Measurements from ENCODE around the gene AK8.

The AK8 gene

DNA sequence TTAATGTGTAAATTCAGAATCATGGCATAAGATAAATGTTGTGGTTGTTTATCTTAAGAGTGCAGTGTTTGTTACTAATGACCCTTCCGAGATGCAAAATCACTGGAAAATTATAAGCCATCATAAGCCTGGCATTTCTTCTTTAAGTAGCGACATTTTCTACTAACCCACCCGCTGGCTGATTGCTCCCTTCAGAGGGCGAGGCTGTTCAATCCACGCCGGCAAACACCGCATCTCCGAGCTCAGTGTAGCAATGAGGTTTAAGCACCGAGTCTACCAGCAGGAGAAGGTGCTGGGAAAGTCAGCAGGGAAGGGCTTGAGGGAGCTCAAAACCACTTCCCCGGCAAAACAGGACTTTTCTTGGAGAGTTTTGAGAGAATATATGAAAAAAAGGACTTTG, 52.7 kb downstream of the AK8 start:
- no peak for DNase-seq

DNA sequence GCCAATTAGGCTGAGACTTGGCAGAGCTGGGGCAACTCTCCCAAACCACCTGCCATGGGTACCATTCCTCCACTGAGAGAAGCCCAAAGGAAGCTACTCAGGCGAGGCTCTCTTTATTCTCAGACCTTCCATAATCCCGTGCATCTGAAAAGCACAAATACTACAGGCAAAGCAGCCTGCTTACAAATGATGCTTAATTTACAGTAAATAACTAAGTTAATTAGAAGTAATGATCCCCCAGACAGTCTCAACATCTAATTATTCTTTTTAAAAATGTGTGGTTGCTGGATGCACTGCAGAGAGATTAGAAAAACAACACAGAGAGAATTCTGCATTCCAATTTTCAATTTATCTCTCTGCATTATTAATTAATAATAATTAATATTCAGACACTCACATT, 53.1 kb downstream of the AK8 start:
- DNase-seq, result no peak

DNA sequence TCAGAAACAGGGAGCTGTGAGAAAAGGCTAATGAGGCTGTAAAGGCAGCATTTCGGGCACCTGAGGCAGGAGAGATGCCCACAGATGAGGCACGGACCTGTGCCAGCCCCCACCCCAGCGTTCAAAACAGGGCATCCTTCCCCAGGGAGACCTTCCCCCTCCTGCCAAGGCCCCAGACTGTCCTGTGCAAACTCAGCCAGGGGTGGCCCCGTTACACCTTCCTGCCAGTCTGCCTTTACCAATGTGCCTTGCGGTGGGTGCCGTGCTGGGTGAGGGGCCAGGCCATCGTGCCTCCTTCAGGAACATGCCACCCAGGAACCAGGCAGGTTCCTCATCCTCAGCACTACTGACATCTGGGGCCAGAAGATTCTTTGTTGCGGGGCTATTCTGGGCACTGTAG, 53.9 kb downstream of the AK8 start:
- no peak for DNase-seq

DNA sequence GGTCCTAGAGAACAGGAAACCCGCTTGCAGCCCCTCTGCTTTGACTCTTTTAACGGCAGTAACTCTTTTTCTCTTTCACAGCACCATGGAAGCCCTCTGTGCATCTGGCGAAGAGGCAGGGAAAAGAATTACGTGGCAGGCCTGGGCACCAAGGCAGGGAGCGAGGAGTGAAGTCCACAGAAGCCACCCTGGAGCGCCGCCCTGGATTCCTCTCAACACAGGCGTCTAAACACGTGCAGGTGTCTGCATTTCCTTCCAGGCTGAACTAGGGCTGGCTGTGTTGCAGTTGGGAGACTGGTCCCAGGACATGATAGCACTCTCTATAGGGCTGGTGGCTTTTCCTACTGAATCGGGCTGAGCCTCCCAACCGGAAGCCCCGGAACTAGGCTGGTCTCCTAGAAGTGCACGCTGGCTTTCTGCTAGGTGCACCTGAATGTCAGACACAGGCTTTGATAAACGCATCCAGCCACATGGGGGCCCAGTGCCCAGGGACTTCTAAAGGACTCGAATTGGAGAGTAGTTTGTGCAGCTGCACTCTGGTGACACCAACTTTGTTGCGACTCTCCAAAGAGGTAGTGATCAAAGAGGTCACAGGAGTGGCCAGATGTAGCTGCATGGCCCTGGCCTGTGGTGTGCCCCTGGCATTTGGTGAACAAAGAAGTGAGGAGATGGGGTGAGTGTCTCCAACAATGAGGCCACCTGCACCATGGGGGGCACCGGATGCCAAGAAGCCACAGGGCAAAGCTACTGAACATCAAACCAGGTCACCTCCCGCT, 54.5 kb downstream of the AK8 start:
- DNase-seq, result no peak

GRCh38 chr9:132820169-132820944, 57.7 kb downstream of the AK8 start:
- no peak for DNase-seq

DNA sequence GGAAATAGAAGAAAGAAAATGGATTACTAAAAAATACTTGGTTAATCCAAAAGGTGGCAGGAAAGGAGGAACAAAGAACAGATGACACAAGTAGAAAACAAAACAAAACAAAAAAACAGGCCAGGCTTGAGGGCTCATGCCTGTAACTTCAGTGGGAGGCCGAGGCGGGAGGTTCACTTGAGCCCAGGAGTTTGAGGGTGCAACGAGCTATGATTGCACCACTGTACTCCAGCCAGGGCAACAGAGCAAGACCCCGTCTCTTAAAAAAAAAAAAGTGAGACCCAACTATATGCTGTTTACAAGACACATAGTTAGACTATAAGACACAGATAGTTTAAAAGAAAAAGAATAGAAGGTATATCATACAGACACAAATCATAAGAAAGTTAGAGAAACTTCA, 59.5 kb downstream of the AK8 start:
- no peak for DNase-seq

GRCh38 chr9:132814937-132815336, 63.1 kb downstream of the AK8 start:
- DNase-seq, result no peak

DNA sequence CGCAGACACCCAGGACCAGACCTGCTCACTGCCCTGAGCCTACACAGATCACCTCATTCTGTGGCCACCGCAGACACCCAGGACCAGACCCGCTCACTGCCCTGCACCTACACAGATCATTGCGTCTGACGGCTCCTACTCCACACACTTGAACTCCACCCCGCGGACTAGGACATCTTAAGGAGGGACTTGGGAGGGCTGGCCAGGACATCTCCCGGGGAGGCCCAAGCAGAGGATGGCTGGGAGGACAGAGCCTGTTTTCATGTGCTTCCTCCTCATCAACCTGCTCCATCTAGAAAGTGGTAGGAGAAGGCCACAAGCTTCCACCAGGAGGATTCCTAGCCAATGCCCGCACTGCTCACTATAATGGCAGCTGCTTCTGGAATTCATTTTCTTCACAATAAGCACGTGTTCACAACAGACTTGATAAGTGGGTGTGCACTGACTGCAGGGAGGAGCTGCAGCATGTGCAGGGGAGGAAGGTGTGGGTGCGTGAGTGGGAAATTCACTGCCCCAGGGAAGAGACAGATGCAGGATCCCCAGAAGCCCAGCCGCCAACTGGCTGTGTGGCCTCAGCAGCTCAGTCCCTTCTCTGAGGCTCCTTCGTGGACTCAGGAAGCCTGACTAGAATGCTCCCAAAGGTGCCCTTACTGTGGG, 64.8 kb downstream of the AK8 start:
- no peak for DNase-seq

GRCh38 chr9:132811985-132812384, 66.1 kb downstream of the AK8 start:
- DNase-seq, result no peak

- no peak for DNase-seq
Observed at GRCh38 chr9:132810314-132810713, 67.8 kb downstream of the AK8 start.

GRCh38 chr9:132809677-132810271, 68.3 kb downstream of the AK8 start:
- DNase-seq, result no peak

- no peak for DNase-seq
Observed at GRCh38 chr9:132808645-132809044, 69.4 kb downstream of the AK8 start.

GRCh38 chr9:132806723-132807421, 71.2 kb downstream of the AK8 start:
- DNase-seq, result peak; percentile 20

DNA sequence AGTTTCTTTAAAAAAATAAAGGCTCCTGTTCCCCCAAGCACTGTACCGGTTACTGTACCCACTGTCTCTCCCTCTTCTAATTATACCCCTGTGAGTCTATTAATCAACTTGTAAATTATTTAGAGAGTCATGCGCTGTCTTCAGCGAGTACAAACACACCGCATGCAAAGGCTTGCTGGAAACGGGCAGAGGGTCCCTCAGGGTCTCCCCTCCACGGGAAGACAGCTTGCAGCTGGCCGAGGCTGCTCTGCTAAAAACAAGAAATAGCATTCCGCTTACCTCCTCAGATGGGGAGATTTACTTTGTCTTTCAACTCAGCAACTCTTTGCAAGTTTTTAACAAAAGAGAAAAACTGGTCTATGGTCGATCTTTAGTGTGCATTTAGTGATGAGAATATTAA, 71.8 kb downstream of the AK8 start:
- no peak for DNase-seq

GRCh38 chr9:132804576-132805295, 73.3 kb downstream of the AK8 start:
- no peak for DNase-seq

DNA sequence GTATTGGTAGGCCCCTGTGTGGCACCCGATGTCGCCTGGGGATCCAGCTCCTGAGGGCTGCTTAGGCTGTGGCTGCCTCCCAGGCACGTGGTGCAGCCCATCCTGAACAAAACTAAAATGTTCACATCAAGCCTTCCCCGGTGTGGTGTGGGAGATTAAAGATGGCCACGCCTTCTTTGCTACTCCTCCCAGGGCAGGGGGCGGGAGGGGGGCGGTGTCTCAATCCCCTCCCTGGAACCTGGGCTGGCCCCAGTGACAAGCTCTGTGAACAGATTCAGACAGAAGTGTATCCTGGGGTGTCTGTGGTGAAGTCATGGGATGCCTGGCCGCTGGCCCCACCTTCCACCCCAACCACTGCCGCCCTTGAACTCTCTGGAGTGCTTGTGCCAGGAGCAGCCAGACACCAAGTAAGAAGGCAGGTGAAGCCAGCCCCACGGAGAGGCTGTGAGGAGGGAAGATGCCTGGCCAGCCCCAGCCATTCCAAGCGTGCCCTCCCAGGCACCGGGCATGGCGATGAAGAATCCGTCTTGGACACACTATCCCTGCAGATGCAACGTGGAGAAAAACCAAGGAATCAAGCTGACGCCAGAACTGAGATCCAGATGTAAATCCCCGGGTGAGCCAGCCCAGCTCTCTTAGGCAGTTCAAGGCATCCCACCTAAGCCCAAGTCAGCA, 75.8 kb downstream of the AK8 start:
- DNase-seq, result no peak

- no peak for DNase-seq
Observed at GRCh38 chr9:132801659-132802058, 76.4 kb downstream of the AK8 start.

DNA sequence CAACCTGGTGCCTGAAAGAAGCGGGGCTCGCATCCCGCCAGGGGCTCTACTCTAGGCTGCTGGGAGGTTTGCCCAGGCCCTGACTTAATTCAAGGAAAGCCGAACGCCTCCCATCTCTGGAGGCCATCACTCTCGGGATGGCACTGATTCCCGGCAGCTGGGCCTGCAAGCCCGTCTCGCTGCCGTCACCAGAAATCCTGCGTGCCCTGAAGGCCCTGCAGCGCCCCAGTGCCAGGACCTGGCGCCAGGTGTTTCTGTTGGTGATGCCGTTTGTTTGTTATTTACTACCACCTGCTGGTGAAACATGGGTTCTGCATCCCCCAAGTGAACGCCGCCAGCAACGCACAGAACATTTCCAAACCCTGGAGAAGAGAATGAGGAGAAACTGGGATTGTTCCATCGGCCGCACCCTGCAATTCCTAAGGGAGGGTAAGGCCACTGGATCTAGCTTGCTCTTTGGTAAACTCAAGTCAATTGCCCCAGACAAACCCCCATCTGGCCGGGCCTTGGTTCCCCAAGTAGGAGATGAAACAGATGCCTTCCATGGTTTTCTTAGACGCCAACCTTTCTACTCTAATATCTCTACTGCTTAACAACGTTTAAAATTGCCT, 77.9 kb downstream of the AK8 start:
- DNase-seq, result peak; percentile 44

DNA sequence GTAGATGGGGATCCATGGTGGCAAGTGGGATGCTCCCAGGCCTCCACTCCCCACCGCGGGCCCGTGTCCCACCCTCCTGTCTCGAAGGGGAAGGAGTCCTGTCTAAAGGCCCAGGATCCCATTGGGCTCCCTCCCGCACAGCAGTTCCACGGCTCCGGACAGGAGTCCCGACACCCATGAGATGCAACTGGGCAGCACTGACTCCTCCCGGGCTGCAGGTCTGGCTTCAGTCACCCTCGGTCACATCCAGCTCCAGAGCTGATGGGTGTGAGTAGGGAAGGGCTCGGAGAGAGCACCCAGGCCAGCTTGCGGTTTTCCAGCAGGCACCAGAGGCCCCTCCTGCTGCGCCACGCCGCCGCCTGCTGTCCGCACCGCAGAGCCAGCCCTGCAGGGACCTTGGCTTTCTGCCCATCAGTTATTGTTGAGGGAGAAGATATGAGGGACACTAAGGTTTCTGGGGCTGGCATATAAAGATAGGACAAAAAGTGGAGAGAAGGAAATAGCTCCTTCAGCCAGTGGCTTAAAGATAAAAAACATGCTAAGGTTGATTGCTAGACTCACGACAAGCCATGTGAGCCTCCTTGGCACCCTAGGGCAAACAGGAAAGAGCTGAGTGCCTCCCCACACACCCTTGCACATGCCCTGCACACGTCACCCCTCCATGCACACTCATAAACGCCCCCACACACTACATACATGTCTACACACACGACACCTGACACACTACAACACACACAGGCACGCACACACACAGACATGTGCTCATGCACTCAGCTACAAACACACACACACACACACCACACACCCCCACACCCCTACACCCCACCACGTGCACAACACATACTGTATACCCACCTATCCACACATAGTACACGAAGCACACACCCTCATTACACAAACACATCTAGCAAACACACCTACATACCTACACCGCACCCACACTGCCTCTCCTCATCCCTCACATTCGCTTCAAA, 79.0 kb downstream of the AK8 start:
- no peak for DNase-seq
